ENCODE data around the gene NISCH.

DNA sequence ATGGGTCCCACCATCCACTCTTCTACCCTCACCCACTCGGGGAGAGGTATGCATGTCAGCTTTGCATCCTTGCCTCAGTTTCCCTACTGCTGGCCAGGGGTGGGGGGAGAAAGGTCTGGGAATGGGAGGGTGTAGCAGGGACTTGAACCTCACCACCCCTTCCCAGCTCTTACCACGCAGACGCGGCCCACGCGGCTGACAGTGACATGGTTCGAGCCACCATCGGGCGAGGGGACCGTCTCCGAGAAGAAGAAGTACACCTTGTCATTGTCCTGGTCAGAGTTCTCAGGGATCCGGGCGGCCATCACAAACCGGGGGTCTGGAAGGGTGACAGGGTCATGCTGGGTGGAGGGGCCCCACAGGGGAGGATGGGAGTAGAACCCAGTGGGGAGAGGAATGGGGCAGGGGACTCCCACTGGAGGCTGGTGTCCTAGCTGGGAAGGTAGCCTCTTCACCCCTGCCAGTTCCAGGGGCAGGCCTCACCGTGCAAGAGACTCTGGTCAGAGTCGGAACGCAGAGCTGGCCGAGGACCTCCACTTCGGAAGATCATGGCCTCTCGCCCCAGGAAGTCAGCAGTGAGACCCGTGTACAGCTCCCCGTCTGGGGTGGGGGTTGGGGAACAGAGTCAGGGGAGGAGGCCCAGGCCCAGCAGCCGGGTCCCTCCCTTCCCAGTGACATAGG is 14.2 kb upstream of the NISCH start:
- TF ChIP-seq, protein P1, sequence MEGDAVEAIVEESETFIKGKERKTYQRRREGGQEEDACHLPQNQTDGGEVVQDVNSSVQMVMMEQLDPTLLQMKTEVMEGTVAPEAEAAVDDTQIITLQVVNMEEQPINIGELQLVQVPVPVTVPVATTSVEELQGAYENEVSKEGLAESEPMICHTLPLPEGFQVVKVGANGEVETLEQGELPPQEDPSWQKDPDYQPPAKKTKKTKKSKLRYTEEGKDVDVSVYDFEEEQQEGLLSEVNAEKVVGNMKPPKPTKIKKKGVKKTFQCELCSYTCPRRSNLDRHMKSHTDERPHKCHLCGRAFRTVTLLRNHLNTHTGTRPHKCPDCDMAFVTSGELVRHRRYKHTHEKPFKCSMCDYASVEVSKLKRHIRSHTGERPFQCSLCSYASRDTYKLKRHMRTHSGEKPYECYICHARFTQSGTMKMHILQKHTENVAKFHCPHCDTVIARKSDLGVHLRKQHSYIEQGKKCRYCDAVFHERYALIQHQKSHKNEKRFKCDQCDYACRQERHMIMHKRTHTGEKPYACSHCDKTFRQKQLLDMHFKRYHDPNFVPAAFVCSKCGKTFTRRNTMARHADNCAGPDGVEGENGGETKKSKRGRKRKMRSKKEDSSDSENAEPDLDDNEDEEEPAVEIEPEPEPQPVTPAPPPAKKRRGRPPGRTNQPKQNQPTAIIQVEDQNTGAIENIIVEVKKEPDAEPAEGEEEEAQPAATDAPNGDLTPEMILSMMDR (IDR thresholded peaks at IDR 0.05; ENCODE audit: insufficient read depth, low read length, poor library complexity, severe bottlenecking) = no peak
- no peak for TF ChIP-seq EZH2phosphoT487 (conservative IDR thresholded peaks at IDR 0.05; ENCODE audit: low read length)

All from SU-DHL-6 (cell line).